GM18508 (cell line): ENCODE results near the gene GAK.

Source experiments
- ATAC-seq: cut with Tn5 transposase; IDR thresholded peaks from one replicate; pipeline ENCODE4 v1.9.1; 2021; ENCODE audit warnings: moderate number of reproducible peaks; ENCODE audit not compliant: insufficient read depth, unreplicated experiment

The GAK gene

GRCh38 chr4:834368-835147, 97.6 kb downstream of the GAK start:
- no peak for ATAC-seq

- ATAC-seq, result no peak
Observed at GRCh38 chr4:833731-834367, 98.3 kb downstream of the GAK start.

- ATAC-seq, result no peak
Observed at GRCh38 chr4:833156-833555, 99.0 kb downstream of the GAK start.

- ATAC-seq, result no peak
Observed at GRCh38 chr4:832536-832935, 99.6 kb downstream of the GAK start.

GRCh38 chr4:832108-832507, 100.0 kb downstream of the GAK start:
- no peak for ATAC-seq

- ATAC-seq, result no peak
Observed at GRCh38 chr4:831483-831805, 100.7 kb downstream of the GAK start.

GRCh38 chr4:830601-831482, 101.3 kb downstream of the GAK start:
- ATAC-seq, result no peak

- no peak for ATAC-seq
Observed at GRCh38 chr4:829761-830600, 102.1 kb downstream of the GAK start.

GRCh38 chr4:829291-829690, 102.8 kb downstream of the GAK start:
- ATAC-seq, result no peak

- ATAC-seq, result no peak
Observed at GRCh38 chr4:828641-829271, 103.4 kb downstream of the GAK start.

GRCh38 chr4:827209-828081, 104.7 kb downstream of the GAK start:
- no peak for ATAC-seq

- no peak for ATAC-seq
Observed at GRCh38 chr4:826508-827208, 105.5 kb downstream of the GAK start.

- ATAC-seq, result no peak
Observed at GRCh38 chr4:825971-826330, 106.2 kb downstream of the GAK start, which contains the start of gene CPLX1. Gene CPLX1, minus strand, starts transcription at chr4:826129. Its CDS starts 1,607 bp downstream, at chr4:824522.

GRCh38 chr4:825063-825970, 106.8 kb downstream of the GAK start:
- ATAC-seq, result no peak

- no peak for ATAC-seq
Observed at GRCh38 chr4:824461-825062, 107.6 kb downstream of the GAK start.

GRCh38 chr4:823761-824460, 108.2 kb downstream of the GAK start:
- no peak for ATAC-seq
